Bladder microvascular endothelial cell (primary cell): ENCODE data around the gene TOE1. TPM values are rescaled to one million over a fixed set of nuclear protein-coding genes. Genes with fewer than 3 reads are reported as not detected.

Experiments
- total RNA-seq: library from RNA; depleted of rRNA; stranded (reverse); fragments of >200 nt; gene quantifications from 2 replicates; pipeline ENCODE4 v1.2.3, GENCODE V29; 2014

Gene TOE1
- total RNA-seq, result 13.4 and 23.4 TPM in 2 replicates

GRCh38 chr1:45339789-45340558 is at the start of gene TOE1, which contains the start of gene MUTYH:
TSS of gene TOE1 (plus strand) at chr1:45340170. CDS start at chr1:45340253, 83 bp downstream.
TSS of gene MUTYH (minus strand) at chr1:45340440. CDS start at chr1:45334505, 5,935 bp downstream.

GRCh38 chr1:45326627-45327623 is 13.0 kb upstream of the TOE1 start, which contains the start of gene HPDL:
TSS of gene HPDL (plus strand) at chr1:45326895. CDS start at chr1:45327149, 254 bp downstream.

Other genes starting within 250 kb of the TOE1 start
- 0.16 and 11.3 TPM in 2 replicates for gene ZSWIM5, start 133.6 kb upstream of the TOE1 start, total RNA-seq
- 1.4 and 1.5 TPM in 2 replicates for gene HPDL, start 13.3 kb upstream of the TOE1 start, total RNA-seq
- 10.7 and 16.8 TPM in 2 replicates for gene MUTYH, start 270 bp downstream of the TOE1 start, total RNA-seq
- 2.6 TPM in 2 replicates for gene TESK2, start 151.0 kb downstream of the TOE1 start, total RNA-seq
- gene CCDC163, start 159.9 kb downstream of the TOE1 start, total RNA-seq, result 0.32 and 0.44 TPM in 2 replicates
- 0.81 and 0.88 TPM in 2 replicates for gene MMACHC, start 160.1 kb downstream of the TOE1 start, total RNA-seq
- gene PRDX1, start 181.7 kb downstream of the TOE1 start, total RNA-seq, result 675 and 720 TPM in 2 replicates
- gene AKR1A1, start 210.7 kb downstream of the TOE1 start, total RNA-seq, result 153 and 224 TPM in 2 replicates
- gene NASP, start 243.9 kb downstream of the TOE1 start, total RNA-seq, result 73.9 and 83.4 TPM in 2 replicates